ENCODE measurements around the gene CDK16. TPM values are rescaled to one million over a fixed set of nuclear protein-coding genes. Genes with fewer than 3 reads are reported as not detected.

CDK16 gene
- total and polyA plus RNA-seq, 2 of the 4 experiments (the other 2 are of a cell fraction), result 85.3 to 106 TPM

GRCh38 chrX:47273011-47273730, 54.7 kb downstream of the CDK16 start:
- no peaks in the 10 kb centered on the region for H3K36me3 ChIP-seq (ENCODE audit: control insufficient read depth, insufficient read depth, low read length)
- in situ Hi-C loops (cut with MboI; ENCODE audit: low sequenced_read_pairs) (no loop called here), dilution Hi-C loops (cut with HindIII; ENCODE audit: low sequenced_read_pairs, unreplicated experiment) (no loop called here), intact Hi-C loops (cut with micrococcal nuclease) (no loop called here)
- ATAC-seq (ENCODE audit: low read depth), result no peak
- H2AFZ ChIP-seq (replicated peaks; ENCODE audit: low read length, poor library complexity), result no peak overlapping the region
- H3K4ac ChIP-seq (ENCODE audit: low read depth, low read length), result no peak overlapping the region
- H3K18ac ChIP-seq (ENCODE audit: low read depth, low read length), result no peak overlapping the region
- H4K5ac ChIP-seq (ENCODE audit: low read depth, low read length), result no peak overlapping the region
- BruUV-seq (replicated peaks), result no TSS peak
- H3K14ac ChIP-seq (replicated peaks; ENCODE audit: low read depth, low read length), result no peak overlapping the region
- no peak overlapping the region for H3K9ac ChIP-seq (ENCODE audit: low read depth, low read length)
- no peak overlapping the region for H4K8ac ChIP-seq (ENCODE audit: low read depth in 2 of 2, low read length in 2 of 2)
- H2BK120ac ChIP-seq (ENCODE audit: low read depth, low read length), result no peak overlapping the region
- H4K91ac ChIP-seq (ENCODE audit: insufficient read depth, low read depth, low read length), result no peak overlapping the region
- no peaks in the 10 kb centered on the region for H3K9me3 ChIP-seq (ENCODE audit: control insufficient read depth, insufficient read depth, low read length)
- H3K4me3 ChIP-seq (ENCODE audit: insufficient read depth, low read depth, low read length), result no peak overlapping the region
- no peak overlapping the region for H2BK20ac ChIP-seq (ENCODE audit: low read depth, low read length)
- no peak overlapping the region for H3K27ac ChIP-seq (ENCODE audit: insufficient read depth, low read length)
- WGBS, 2 experiments (ENCODE audit: extremely low coverage in 2 of 2, insufficient read length in 1 of 2), result 40% methylated on average over 2 of the region's 7 CpGs; no CpG with 5 or more reads in 1 of the 2 experiments
- no peak overlapping the region for H2AK9ac ChIP-seq (replicated peaks; ENCODE audit: low read depth, low read length, poor library complexity)
- H4K20me1 ChIP-seq (ENCODE audit: insufficient read depth, low read length), result no peaks in the 10 kb centered on the region
- ChIA-PET CTCF (no interaction called here), POLR2A (ENCODE audit: unreplicated experiment) (no interaction called here)
- no peak overlapping the region for H3K56ac ChIP-seq (ENCODE audit: extremely low read depth, insufficient read depth, low read length)
- DNase-seq, result no peak
- H2AK5ac ChIP-seq (ENCODE audit: low read depth, low read length), result no peak overlapping the region
- no peaks in the 10 kb centered on the region for H3K79me1 ChIP-seq (ENCODE audit: low read depth in 1 of 2, low read length in 2 of 2)
- no peak overlapping the region for H3K4me2 ChIP-seq (ENCODE audit: low read depth, low read length)
- peaks cover 7% of the 10 kb centered on the region for H3K27me3 ChIP-seq (ENCODE audit: control insufficient read depth, insufficient read depth, low read length)
- H3K9me1 ChIP-seq (ENCODE audit: insufficient read depth, low read length), result no peaks in the 10 kb centered on the region
- no peak overlapping the region for H2BK5ac ChIP-seq (ENCODE audit: low read depth, low read length, poor library complexity, severe bottlenecking)
- TF ChIP-seq MAFK (IDR thresholded peaks at IDR 0.05; ENCODE audit: low read depth, low read length), result no peak
- no peak for TF ChIP-seq SMC3 (IDR thresholded peaks at IDR 0.05; ENCODE audit: low read depth, low read length)
- TF ChIP-seq ELK1 (IDR thresholded peaks at IDR 0.05; ENCODE audit: borderline replicate concordance, low read depth, low read length), result no peak
- TF ChIP-seq RAD21 (IDR thresholded peaks at IDR 0.05; ENCODE audit: low read length), result no peak
- TF ChIP-seq CTCF (conservative IDR thresholded peaks at IDR 0.05; ENCODE audit: low read depth, low read length), result no peak
- TF ChIP-seq MXI1 (IDR thresholded peaks at IDR 0.05; ENCODE audit: borderline replicate concordance, low read depth, low read length), result no peak
- TF ChIP-seq POLR2A (IDR thresholded peaks at IDR 0.05; ENCODE audit: low read depth, low read length), result no peak
- TF ChIP-seq RFX5 (IDR thresholded peaks at IDR 0.05; ENCODE audit: low read depth, low read length), result no peak
- no peak for TF ChIP-seq USF2 (IDR thresholded peaks at IDR 0.05; ENCODE audit: low read depth, low read length)
- TF ChIP-seq CHD1 (IDR thresholded peaks at IDR 0.05; ENCODE audit: low read depth, low read length), result no peak
- no peak for TF ChIP-seq NFE2L2 (IDR thresholded peaks at IDR 0.05; ENCODE audit: low read depth, low read length)
- TF ChIP-seq FOS (IDR thresholded peaks at IDR 0.05; ENCODE audit: low read depth, low read length), result no peak
- TF ChIP-seq RCOR1 (IDR thresholded peaks at IDR 0.05; ENCODE audit: insufficient replicate concordance, low read length), result no peak
- H3K4me1 ChIP-seq (ENCODE audit: control insufficient read depth, insufficient read depth, low read length), result no peaks in the 10 kb centered on the region
- no peak overlapping the region for H3K23ac ChIP-seq (ENCODE audit: low read depth, low read length)
- H2BK15ac ChIP-seq (ENCODE audit: low read depth, low read length), result no peak overlapping the region
